ENCODE results near the gene CTTN. TPM values are rescaled to one million over a fixed set of nuclear protein-coding genes. Genes with fewer than 3 reads are reported as not detected.
A peak's percentile ranks its signal among the peaks of the same experiment; 100 is the strongest.

Gene CTTN
- total RNA-seq, 1 experiment from 2014 or later, result 533 TPM

GRCh38 chr11:70421123-70421522 is 22.8 kb downstream of the CTTN start:
- Histone ChIP-seq H3K4me1 (replicated peaks; ENCODE audit: insufficient read depth) (no peaks in the 10 kb centered on the region), H2AFZ (no peak overlapping the region), H3K4me2 (no peak overlapping the region), H3F3A (ENCODE audit: insufficient read depth, low read depth) (peaks cover 16% of the 10 kb centered on the region; the same call in 1 of the 2 replicates), H3K9me2 (ENCODE audit: insufficient read depth) (no peaks in the 10 kb centered on the region), H4K20me1 (ENCODE audit: insufficient read depth) (peaks cover 82% of the 10 kb centered on the region), H3K27me3 (ENCODE audit: insufficient read depth, low read depth) (no peaks in the 10 kb centered on the region), H3K79me2 (ENCODE audit: low read depth) (peaks cover 9% of the 10 kb centered on the region; the same call in 1 of the 2 replicates), H3K27ac (no peak overlapping the region), H3K4me3 (no peak overlapping the region), H3K9me3 (ENCODE audit: insufficient read depth, low read depth) (no peaks in the 10 kb centered on the region), H3K36me3 (ENCODE audit: low read depth) (peaks cover 73% of the 10 kb centered on the region)
- DNase-seq, result no peak
- no TSS peak for BruUV-seq (replicated peaks)
- ChIA-PET CTCF (no interaction called here), POLR2A (ENCODE audit: unreplicated experiment) (no interaction called here)
- intact Hi-C loops (cut with micrococcal nuclease; ENCODE audit: unreplicated experiment), result no loop called here
- TF ChIP-seq EZH2 (IDR thresholded peaks at IDR 0.05; ENCODE audit: low read depth), result no peak

- Histone ChIP-seq H3K9me2 (ENCODE audit: insufficient read depth) (no peaks in the 10 kb centered on the region), H3K9me3 (ENCODE audit: insufficient read depth, low read depth) (no peaks in the 10 kb centered on the region), H3K4me1 (replicated peaks; ENCODE audit: insufficient read depth) (no peaks in the 10 kb centered on the region), H3K79me2 (ENCODE audit: low read depth) (peaks cover 9% of the 10 kb centered on the region; the same call in 1 of the 2 replicates), H3K27ac (no peak overlapping the region), H2AFZ (no peak overlapping the region), H4K20me1 (ENCODE audit: insufficient read depth) (peaks cover 84% of the 10 kb centered on the region), H3F3A (ENCODE audit: insufficient read depth, low read depth) (peaks cover 7% of the 10 kb centered on the region; the same call in 1 of the 2 replicates), H3K36me3 (ENCODE audit: low read depth) (peaks cover 65% of the 10 kb centered on the region), H3K4me2 (no peak overlapping the region), H3K4me3 (no peak overlapping the region), H3K27me3 (ENCODE audit: insufficient read depth, low read depth) (no peaks in the 10 kb centered on the region)
- intact Hi-C loops (cut with micrococcal nuclease; ENCODE audit: unreplicated experiment), result no loop called here
- DNase-seq, result no peak
- ChIA-PET CTCF (no interaction called here), POLR2A (ENCODE audit: unreplicated experiment) (no interaction called here)
- no peak for TF ChIP-seq EZH2 (IDR thresholded peaks at IDR 0.05; ENCODE audit: low read depth)
- BruUV-seq (replicated peaks), result no TSS peak
These were observed 24.6 kb downstream of the CTTN start for GRCh38 chr11:70422692-70423522.

- intact Hi-C loops (cut with micrococcal nuclease; ENCODE audit: unreplicated experiment), result no loop called here
- Histone ChIP-seq H2AFZ (no peak overlapping the region), H4K20me1 (ENCODE audit: insufficient read depth) (peaks cover 82% of the 10 kb centered on the region), H3K36me3 (ENCODE audit: low read depth) (peaks cover 57% of the 10 kb centered on the region), H3K79me2 (ENCODE audit: low read depth) (peaks cover 9% of the 10 kb centered on the region; the same call in 1 of the 2 replicates), H3K9me3 (ENCODE audit: insufficient read depth, low read depth) (no peaks in the 10 kb centered on the region), H3K4me1 (replicated peaks; ENCODE audit: insufficient read depth) (no peaks in the 10 kb centered on the region), H3K27ac (no peak overlapping the region), H3K4me3 (no peak overlapping the region), H3F3A (ENCODE audit: insufficient read depth, low read depth) (peaks cover 14% of the 10 kb centered on the region; the same call in 1 of the 2 replicates), H3K27me3 (ENCODE audit: insufficient read depth, low read depth) (no peaks in the 10 kb centered on the region), H3K4me2 (no peak overlapping the region), H3K9me2 (ENCODE audit: insufficient read depth) (no peaks in the 10 kb centered on the region)
- no peak for TF ChIP-seq EZH2 (IDR thresholded peaks at IDR 0.05; ENCODE audit: low read depth)
- TF ChIP-seq CTCF (conservative IDR thresholded peaks at IDR 0.05), result no peak
- peak; percentile 49 to 89 for DNase-seq
- no TSS peak for BruUV-seq (replicated peaks)
- ChIA-PET CTCF (interaction anchor here (0.7 kb wide), 1 partner anchor 523 kb away, joined by 4 read pairs; no protein-coding TSS in a partner anchor), POLR2A (ENCODE audit: unreplicated experiment) (interaction anchor here (0.7 kb wide), 1 partner anchor 142 kb away, joined by 4 read pairs; no protein-coding TSS in a partner anchor)
These were observed 25.5 kb downstream of the CTTN start for GRCh38 chr11:70423523-70424505.

Data from PC-9 (cell line).